HG03460 (cell line): ENCODE data around the gene CAPN15.
"Not testable (repeated sequence)": the region's sequence is repeated elsewhere in the genome, so short reads cannot be mapped to it uniquely, and the experiment has no call there.

Source experiments
- ATAC-seq: cut with Tn5 transposase; IDR thresholded peaks from one replicate; pipeline ENCODE4 v1.9.1; 2021; ENCODE audit not compliant: unreplicated experiment

The CAPN15 gene

GRCh38 chr16:506246-506546, 21.3 kb upstream of the CAPN15 start:
- no peak for ATAC-seq

- ATAC-seq: not testable (repeated sequence)
Measured at GRCh38 chr16:507527-507926, 20.0 kb upstream of the CAPN15 start.

GRCh38 chr16:507996-508395, 19.5 kb upstream of the CAPN15 start:
- no peak for ATAC-seq

- no peak for ATAC-seq
Measured at GRCh38 chr16:508884-509736, 18.4 kb upstream of the CAPN15 start.

- no peak for ATAC-seq
Measured at GRCh38 chr16:510066-510825, 17.3 kb upstream of the CAPN15 start.

- ATAC-seq: no peak
Measured at GRCh38 chr16:512802-513201, 14.7 kb upstream of the CAPN15 start.

GRCh38 chr16:513950-514349, 13.6 kb upstream of the CAPN15 start:
- no peak for ATAC-seq

GRCh38 chr16:515175-515938, 12.2 kb upstream of the CAPN15 start:
- no peak for ATAC-seq

GRCh38 chr16:515939-516226, 11.6 kb upstream of the CAPN15 start:
- ATAC-seq: no peak

- ATAC-seq: no peak
Measured at GRCh38 chr16:516301-516700, 11.2 kb upstream of the CAPN15 start.

- no peak for ATAC-seq
Measured at GRCh38 chr16:518858-519257, 8.7 kb upstream of the CAPN15 start.

GRCh38 chr16:519425-519824, 8.1 kb upstream of the CAPN15 start:
- ATAC-seq: no peak

- ATAC-seq: no peak
Measured at GRCh38 chr16:519841-520687, 7.4 kb upstream of the CAPN15 start.

- ATAC-seq: no peak
Measured at GRCh38 chr16:520847-521246, 6.7 kb upstream of the CAPN15 start.

- ATAC-seq: no peak
Measured at GRCh38 chr16:521381-522210, 5.9 kb upstream of the CAPN15 start.

- ATAC-seq: no peak
Measured at GRCh38 chr16:522320-523096, 5.0 kb upstream of the CAPN15 start.

GRCh38 chr16:523097-523741, 4.3 kb upstream of the CAPN15 start:
- ATAC-seq: no peak

GRCh38 chr16:524274-525040, 3.1 kb upstream of the CAPN15 start:
- ATAC-seq: no peak
